Liver (tissue), 9 donors: ENCODE data around the gene CRISPLD2. TPM values are rescaled to one million over a fixed set of nuclear protein-coding genes. Genes with fewer than 3 reads are reported as not detected.

Source experiments
- DNase-seq: peaks from one replicate; pipeline ENCODE4 v3.0.0-alpha.2; 2017; ENCODE audit warnings: low spot score
- H3K27ac ChIP-seq, 2 donors: one replicate each; pipeline ENCODE4 v1.7.0; 2013; ENCODE audit warnings: inconsistent platforms in 2 of 2, low read length in 2 of 2, control low read depth in 1 of 2, low read depth in 1 of 2, mild to moderate bottlenecking in 1 of 2
- H3K27me3 ChIP-seq, 4 donors: one replicate each; pipeline versions ENCODE4 v1.6.1 to v1.7.0; 2013; ENCODE audit warnings: low read length in 3 of 4, inconsistent platforms in 1 of 4, mild to moderate bottlenecking in 1 of 4, moderate library complexity in 1 of 4; ENCODE audit not compliant: control insufficient read depth in 4 of 4, insufficient read depth in 4 of 4
- H3K36me3 ChIP-seq, 4 donors: one replicate each; pipeline versions ENCODE4 v1.6.1 to v1.7.0; 2013; ENCODE audit warnings: low read length in 3 of 4, mild to moderate bottlenecking in 3 of 4, low read depth in 1 of 4, moderate library complexity in 1 of 4; ENCODE audit not compliant: control insufficient read depth in 4 of 4, insufficient read depth in 3 of 4
- H3K4me1 ChIP-seq, 4 donors: one replicate each; pipeline versions ENCODE4 v1.6.1 to v1.7.0; 2013; ENCODE audit warnings: low read length in 3 of 4, mild to moderate bottlenecking in 3 of 4, moderate library complexity in 1 of 4; ENCODE audit not compliant: control insufficient read depth in 4 of 4, insufficient read depth in 4 of 4
- H3K4me3 ChIP-seq, 3 donors: one replicate each; pipeline versions ENCODE4 v1.6.1 to v1.7.0; 2013; ENCODE audit warnings: low read length in 3 of 3, control low read depth in 1 of 3, low read depth in 1 of 3, mild to moderate bottlenecking in 1 of 3
- H3K9ac ChIP-seq, 2 donors: one replicate each; pipeline ENCODE4 v1.7.0; 2013; ENCODE audit warnings: low read length in 2 of 2, mild to moderate bottlenecking in 2 of 2, moderate library complexity in 2 of 2, control low read depth in 1 of 2, low read depth in 1 of 2
- H3K9me3 ChIP-seq, 4 donors: one replicate each; pipeline versions ENCODE4 v1.6.1 to v1.7.0; 2013; ENCODE audit warnings: low read length in 3 of 4; ENCODE audit not compliant: control insufficient read depth in 4 of 4
- ATF3 ChIP-seq: IDR thresholded peaks from 2 replicates; pipeline ENCODE4 v1.6.1; 2016; ENCODE audit warnings: antibody characterized with exemption
- CTCF ChIP-seq: fragments of 150-350 bp; IDR thresholded peaks from 2 replicates; pipeline ENCODE4 v1.5.1; 2017; ENCODE audit warnings: improper control_type of control experiment, low read depth, low read length; ENCODE audit not compliant: missing input control
- FOXA1 ChIP-seq: IDR thresholded peaks from 2 replicates; pipeline ENCODE4 v1.6.1; 2016; ENCODE audit warnings: antibody characterized with exemption
- FOXA2 ChIP-seq: IDR thresholded peaks from 2 replicates; pipeline ENCODE4 v1.6.1; 2016; ENCODE audit warnings: antibody characterized with exemption
- GABPA ChIP-seq, 2 donors: IDR thresholded peaks in 1 of 2; conservative IDR thresholded peaks in 1 of 2; 2 replicates each; pipeline ENCODE4 v1.6.1; 2016; ENCODE audit warnings: antibody characterized with exemption in 2 of 2, mild to moderate bottlenecking in 1 of 2, moderate library complexity in 1 of 2
- JUND ChIP-seq, 2 donors: IDR thresholded peaks; 2 replicates each; pipeline ENCODE4 v1.6.1; 2016; ENCODE audit warnings: antibody characterized with exemption in 2 of 2
- MAX ChIP-seq: IDR thresholded peaks from 2 replicates; pipeline ENCODE4 v1.6.1; 2016; ENCODE audit warnings: antibody characterized with exemption
- NR2F2 ChIP-seq: IDR thresholded peaks from 2 replicates; pipeline ENCODE4 v1.6.1; 2016; ENCODE audit warnings: antibody characterized with exemption
- RXRA ChIP-seq, 2 donors: IDR thresholded peaks; 2 replicates each; pipeline ENCODE4 v1.6.1; 2017 to 2018; ENCODE audit warnings: antibody characterized with exemption in 2 of 2, mild to moderate bottlenecking in 1 of 2
- SP1 ChIP-seq: IDR thresholded peaks from 2 replicates; pipeline ENCODE4 v1.6.1; 2018; ENCODE audit warnings: antibody characterized with exemption, mild to moderate bottlenecking
- TAF1 ChIP-seq: conservative IDR thresholded peaks from 2 replicates; pipeline ENCODE4 v1.6.1; 2016; ENCODE audit warnings: antibody characterized with exemption, mild to moderate bottlenecking
- YY1 ChIP-seq: IDR thresholded peaks from 2 replicates; pipeline ENCODE4 v1.6.1; 2016; ENCODE audit warnings: antibody characterized with exemption, mild to moderate bottlenecking
- ZBTB33 ChIP-seq: IDR thresholded peaks from 2 replicates; pipeline ENCODE4 v1.6.1; 2016; ENCODE audit warnings: antibody characterized with exemption
- WGBS: extraction: QIAGEN DNeasy Blood & Tissue Kit; methylation state at CpG from one replicate; pipeline ENCODE4 v1.1.7; 2013; 5-methylcytosine and 5-hydroxymethylcytosine counted together
- polyA plus RNA-seq, 2 donors: library from polyadenylated mRNA; stranded (reverse) in 1 of 2; unstranded in 1 of 2; fragments of 200-250 nt in 1 of 2; fragments of >200 nt in 1 of 2; fragmentation: Nextera tagmentation in 1 of 2; extraction: Ambion mirVana in 1 of 2; gene quantifications; one replicate each; pipeline versions ENCODE4 v1.2.1 to v1.2.3, GENCODE V29; 2013 to 2015
- total RNA-seq, 2 donors: library from RNA; depleted of rRNA; stranded (reverse); fragments of >200 nt; gene quantifications; one replicate each; pipeline ENCODE4 v1.2.3, GENCODE V29; 2014
- donor health status: healthy.
- donor health status: healthy.
- donor health status: healthy.
- donor health status: healthy.
- donor health status: healthy.

Gene CRISPLD2
- total and polyA plus RNA-seq, 4 donors: 2.6 to 14.8 (median 4.1) TPM

- no peak overlapping the region for H3K9ac ChIP-seq
- H3K4me3 ChIP-seq: no peak overlapping the region
- WGBS: 56% methylated on average over 20 of the region's 20 CpGs
- H3K27ac ChIP-seq: peak overlapping the region; percentile 49 to 56
- H3K36me3 ChIP-seq: no peaks in the 10 kb centered on the region
- H3K27me3 ChIP-seq: no peaks in the 10 kb centered on the region
- DNase-seq: no peak
- TF ChIP-seq ATF3 (peak; percentile 65), RXRA (IDR thresholded peaks at IDR 0.05) (peak; percentile 78), SP1 (peak; percentile 76), NR2F2 (peak; percentile 93), JUND (IDR thresholded peaks at IDR 0.05) (peak in 1 of 2 donors; percentile 47), MAX (no peak), CTCF (no peak), YY1 (no peak)
- H3K9me3 ChIP-seq: no peaks in the 10 kb centered on the region
- peaks cover 0 to 11% (median 5%) of the 10 kb centered on the region in 4 donors for H3K4me1 ChIP-seq
Observed at GRCh38 chr16:84832488-84833143, 12.8 kb downstream of the CRISPLD2 start.

- H3K27ac ChIP-seq: peak overlapping the region; percentile 49 to 56
- H3K4me3 ChIP-seq: no peak overlapping the region
- H3K9ac ChIP-seq: no peak overlapping the region
Observed at GRCh38 chr16:84833144-84833500, 13.3 kb downstream of the CRISPLD2 start.

More at GRCh38 chr16:84833144-84833500, 13.3 kb downstream of the CRISPLD2 start:
- Histone ChIP-seq H3K4me1 (peaks cover 0 to 11% (median 5%) of the 10 kb centered on the region in 4 donors), H3K36me3 (no peaks in the 10 kb centered on the region), H3K27me3 (peaks cover 0 to under 1% (median 0%) of the 10 kb centered on the region in 4 donors), H3K9me3 (no peaks in the 10 kb centered on the region)
- DNase-seq: no peak
- TF ChIP-seq CTCF (no peak), GABPA (IDR thresholded peaks at IDR 0.05 in 1 of 2, conservative IDR thresholded peaks at IDR 0.05 in 1 of 2) (no peak), SP1 (no peak), ZBTB33 (no peak), MAX (no peak), FOXA1 (no peak), FOXA2 (no peak), JUND (IDR thresholded peaks at IDR 0.05) (no peak), RXRA (IDR thresholded peaks at IDR 0.05) (no peak), ATF3 (no peak), YY1 (no peak), TAF1 (no peak)
- WGBS: 79% methylated on average over 11 of the region's 11 CpGs
